K562 (cell line): ENCODE results near the gene INKA2. TPM values are rescaled to one million over a fixed set of nuclear protein-coding genes. Genes with fewer than 3 reads are reported as not detected.

Experiments
- ATAC-seq: fragments of 200-7000 bp; cut with Tn5 transposase; 3 replicates; pipeline ENCODE4 v1.9.1; 2020; ENCODE audit warnings: moderate library complexity
- BruUV-seq: library from RNA; stranded (reverse); fragments of 400-500 nt; replicated peaks from 2 replicates; lab custom pipeline; 2021; lab: Mats Ljungman, UMichigan
- CTCF ChIA-PET: fragments of 300-600 bp; formaldehyde crosslinking; extraction: SDS; loops from one replicate; lab custom pipeline; 2021; ENCODE audit warnings: low intra/inter-chr PET ratio; lab: Yijun Ruan, JAX
- POLR2A ChIA-PET: fragments of 300-600, 350-650 bp; sonication (Branson Sonifier 250); formaldehyde crosslinking; extraction: SDS; loops from one replicate; lab custom pipeline; 2021; ENCODE audit warnings: antibody characterized with exemption, inconsistent platforms; lab: Yijun Ruan, JAX
- DNase-seq, 4 experiments: peaks; one replicate each; pipeline versions ENCODE4 v3.0.0 to v3.0.0-alpha.2; 2011 to 2018; ENCODE audit warnings: low spot score in 3 of 4, mixed read lengths in 3 of 4; ENCODE audit errors: extremely low read depth in 1 of 4
- FAIRE-seq: peaks from 2 replicates; lab custom pipeline; 2011; peaks lifted over from hg19 to GRCh38; lab: Jason Lieb, UNC
- H2AFZ ChIP-seq: 2 replicates; pipeline ENCODE4 v1.6.0; 2011; ENCODE audit warnings: low read depth, low read length, control low read depth, inconsistent platforms
- H3K27ac ChIP-seq: fragments of 200-600 bp; 3 replicates; pipeline ENCODE4 v1.8.0; 2011; ENCODE audit warnings: low read depth, mild to moderate bottlenecking, control low read depth, inconsistent platforms, low read length, moderate library complexity, mixed read lengths; ENCODE audit errors: extremely low read depth
- H3K27me3 ChIP-seq, 2 experiments: fragments of 300-600 bp in 1 of 2; 2 replicates in 1 of 2; 3 replicates in 1 of 2; pipeline versions ENCODE4 v1.6.0 to v1.8.0; 2011; ENCODE audit warnings: inconsistent platforms in 2 of 2, low read length in 2 of 2, mild to moderate bottlenecking in 1 of 2, mixed read lengths in 1 of 2, moderate library complexity in 1 of 2; ENCODE audit not compliant: control insufficient read depth in 2 of 2, insufficient read depth in 2 of 2
- H3K36me3 ChIP-seq: fragments of 300-600 bp; 3 replicates; pipeline ENCODE4 v1.8.0; 2011; ENCODE audit warnings: mild to moderate bottlenecking, low read length, inconsistent platforms; ENCODE audit not compliant: control insufficient read depth, insufficient read depth
- H3K4me1 ChIP-seq, 2 experiments: fragments of 200-600 bp in 1 of 2; replicated peaks in 1 of 2; 2 replicates in 1 of 2; 3 replicates in 1 of 2; pipeline versions ENCODE4 v1.5.1 to v1.8.0; 2011; ENCODE audit warnings: inconsistent platforms in 2 of 2, low read length in 2 of 2, mild to moderate bottlenecking in 1 of 2, mixed read lengths in 1 of 2, moderate library complexity in 1 of 2; ENCODE audit not compliant: control insufficient read depth in 2 of 2, insufficient read depth in 2 of 2
- H3K4me2 ChIP-seq: 2 replicates; pipeline ENCODE4 v1.6.1; 2011; ENCODE audit warnings: low read length, control low read depth, inconsistent platforms, mixed read lengths; ENCODE audit not compliant: insufficient read depth
- H3K4me3 ChIP-seq: fragments of 200-600 bp; sonication (generic), shearing (Covaris generic); 2 replicates; pipeline ENCODE4 v1.5.1; 2016; ENCODE audit warnings: control low read depth, inconsistent platforms
- H3K79me2 ChIP-seq: fragments of 200-600 bp; 3 replicates; pipeline ENCODE4 v1.8.0; 2011; ENCODE audit warnings: low read length, inconsistent platforms; ENCODE audit not compliant: control insufficient read depth, insufficient read depth
- H3K9ac ChIP-seq, 2 experiments: 2 replicates each; pipeline versions ENCODE4 v1.6.0 to v1.6.1; 2011; ENCODE audit warnings: low read depth in 2 of 2, low read length in 2 of 2, control low read depth in 1 of 2, inconsistent platforms in 1 of 2, mild to moderate bottlenecking in 1 of 2, mixed read lengths in 1 of 2; ENCODE audit not compliant: insufficient read depth in 1 of 2
- H3K9me1 ChIP-seq: one replicate; pipeline ENCODE4 v1.6.0; 2011; ENCODE audit warnings: inconsistent platforms, mild to moderate bottlenecking, low read length, moderate library complexity; ENCODE audit not compliant: control insufficient read depth, insufficient read depth
- H3K9me3 ChIP-seq: replicated peaks from 2 replicates; pipeline ENCODE4 v1.5.1; 2011; ENCODE audit warnings: low read depth, low read length, inconsistent platforms; ENCODE audit not compliant: control insufficient read depth, insufficient read depth
- H4K20me1 ChIP-seq: replicated peaks from 2 replicates; pipeline ENCODE4 v1.6.1; 2011; ENCODE audit warnings: low read length, inconsistent platforms, mixed read lengths; ENCODE audit not compliant: control insufficient read depth, insufficient read depth
- CHD4 ChIP-seq: fragments of 200-600 bp; sonication (generic); IDR thresholded peaks from 3 replicates; pipeline ENCODE4 v1.6.1; 2012; ENCODE audit warnings: low read depth, mild to moderate bottlenecking, mixed read lengths, low read length, inconsistent platforms; ENCODE audit not compliant: insufficient read depth, insufficient replicate concordance, poor library complexity, severe bottlenecking
- NFE2L1 ChIP-seq: fragments of 450-650 bp; IDR thresholded peaks from 2 replicates; pipeline ENCODE4 v1.6.1; 2016; ENCODE audit warnings: missing genetic modification characterization, low read depth, mild to moderate bottlenecking, missing compliant biosample characterization, moderate library complexity, borderline replicate concordance
- PHB ChIP-seq: fragments of 250-450 bp; sonication (Bioruptor Pico); IDR thresholded peaks from 2 replicates; pipeline ENCODE4 v1.5.0; 2021
- PTBP1 ChIP-seq: fragments of 200-400 bp; formaldehyde crosslinking; IDR thresholded peaks from 2 replicates; pipeline ENCODE4 v1.6.1; 2017; ENCODE audit warnings: low read depth, low read length
- RFX7 ChIP-seq: fragments of 250-450 bp; sonication (Bioruptor Pico); IDR thresholded peaks from 2 replicates; pipeline ENCODE4 v1.5.1; 2021; ENCODE audit warnings: mild to moderate bottlenecking
- SLC30A9 ChIP-seq: fragments of 250-450 bp; sonication (Bioruptor Pico); IDR thresholded peaks from 2 replicates; pipeline ENCODE4 v1.8.0; 2022; ENCODE audit warnings: mild to moderate bottlenecking, moderate library complexity
- SRSF7 ChIP-seq: fragments of 200-400 bp; formaldehyde crosslinking; optimal IDR thresholded peaks from 2 replicates; pipeline ENCODE3; 2017; ENCODE audit warnings: mild to moderate bottlenecking, low read depth, low read length
- XRCC5 ChIP-seq: fragments of 200-400 bp; formaldehyde crosslinking; IDR thresholded peaks from 2 replicates; pipeline ENCODE4 v1.6.1; 2017; ENCODE audit warnings: low read depth, mild to moderate bottlenecking, low read length
- ZNF143 ChIP-seq: sonication (generic); formaldehyde crosslinking; IDR thresholded peaks from 2 replicates; pipeline ENCODE4 v1.9.0; 2022; ENCODE audit warnings: mild to moderate bottlenecking, missing genetic modification reagents
- ZNF175 ChIP-seq: fragments of 200-800 bp; sonication (Bioruptor generic); IDR thresholded peaks from 2 replicates; pipeline ENCODE4 v1.6.1; 2016; ENCODE audit warnings: low read depth, mild to moderate bottlenecking, missing genetic modification characterization, missing compliant biosample characterization
- ZNF79 ChIP-seq: fragments of 250-450 bp; sonication (Bioruptor Pico); IDR thresholded peaks from 2 replicates; pipeline ENCODE4 v1.4.0; 2020; ENCODE audit warnings: low read depth, mild to moderate bottlenecking, moderate library complexity
- ZSCAN29 ChIP-seq: fragments of 450-650 bp; IDR thresholded peaks from 2 replicates; pipeline ENCODE4 v1.6.1; 2017
- WGBS: fragments of 100-300 bp; shearing (Covaris generic); methylation state at CpG from one replicate; pipeline ENCODE4 v1.1.6; 2016; ENCODE audit warnings: low coverage, mixed read lengths; ENCODE audit not compliant: insufficient coverage; ENCODE audit errors: missing lambda C conversion rate; 5-methylcytosine and 5-hydroxymethylcytosine counted together
- in situ Hi-C: fragments of 300-500 bp; cut with MboI; formaldehyde crosslinking; loops from 4 replicates; pipeline ENCODE4 v1.15.0; 2018; ENCODE audit warnings: inconsistent platforms, mixed read lengths
- intact Hi-C: fragments of 100-400 bp; cut with micrococcal nuclease; formaldehyde crosslinking; loops from 2 replicates; pipeline ENCODE4 v1.14.2; 2022
- polyA plus RNA-seq, 8 experiments: library from polyadenylated mRNA; depleted of rRNA in 4 of 8; stranded (reverse) in 5 of 8; unstranded in 3 of 8; fragments of >200 nt; fragmentation: Nextera tagmentation in 2 of 8; fragmentation: Illumina TruSeq in 1 of 8; extraction: Ambion mirVana in 2 of 8; extraction: Trizol in 1 of 8; gene quantifications; 2 replicates each; pipeline versions ENCODE4 v1.2.1 to v1.2.3, GENCODE V29; 2011 to 2014; ENCODE audit warnings: inconsistent platforms in 1 of 8, missing spikeins in 1 of 8
- total RNA-seq, 7 experiments: library from RNA; depleted of rRNA in 6 of 7; stranded (reverse); fragments of >200 nt in 6 of 7; fragmentation: Illumina TruSeq in 2 of 7; extraction: Trizol in 2 of 7; gene quantifications; 2 replicates each; pipeline versions ENCODE4 v1.2.1 to v1.2.3, GENCODE V29; 2011 to 2021; ENCODE audit warnings: low replicate concordance in 1 of 7
- TF ChIP-seq, protein P1 (sequence below): fragments of 450-650 bp; formaldehyde crosslinking; conservative IDR thresholded peaks from 2 replicates; pipeline ENCODE4 v1.4.0; 2022; ENCODE audit warnings: mild to moderate bottlenecking, missing genetic modification characterization

Gene INKA2
- total and polyA plus RNA-seq, 9 of the 15 experiments (the other 6 are each of a cell fraction or from before 2014, with no cell fraction given): 0.04 to 1.4 (median 0.26) TPM; not detected in 1

DNA sequence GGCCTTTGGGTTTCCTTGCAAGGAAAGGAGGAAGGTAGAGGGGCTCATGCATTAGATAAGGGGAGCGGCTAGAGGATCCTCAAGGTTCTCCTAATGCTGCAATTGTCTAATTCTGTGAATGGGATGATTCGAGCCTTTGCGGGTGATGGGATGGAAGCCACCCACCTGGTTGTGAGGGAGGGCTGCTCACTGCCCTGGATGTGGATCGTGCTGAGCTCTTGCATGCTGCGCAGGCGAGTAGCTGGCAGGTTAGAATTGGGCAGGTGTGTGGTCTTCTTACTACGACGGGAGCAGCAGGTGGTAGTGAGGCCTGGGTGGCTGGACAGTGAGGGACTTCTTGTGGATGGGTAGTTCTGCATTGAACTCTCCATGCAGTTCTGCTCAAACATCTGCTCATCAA, 37.7 kb upstream of the INKA2 start:
- ChIA-PET CTCF (interaction anchor here (0.7 kb wide), 1 partner anchor 1012 kb away, joined by 3 read pairs; no protein-coding TSS in a partner anchor), POLR2A (no interaction called here)
- Histone ChIP-seq H4K20me1 (no peaks in the 10 kb centered on the region), H3K9me3 (no peaks in the 10 kb centered on the region), H3K27ac (no peak overlapping the region), H3K4me1 (no peaks in the 10 kb centered on the region), H3K79me2 (no peaks in the 10 kb centered on the region), H3K4me2 (no peak overlapping the region), H3K9ac (no peak overlapping the region), H3K36me3 (no peaks in the 10 kb centered on the region), H3K27me3 (peaks cover 19 to 30% of the 10 kb centered on the region in 2 experiments; a peak in 4 of 5 replicates), H3K4me3 (no peak overlapping the region), H3K9me1 (no peaks in the 10 kb centered on the region), H2AFZ (no peak overlapping the region)
- intact Hi-C loops (no loop called here), in situ Hi-C loops (no loop called here)
- TF ChIP-seq ZNF143 (CRISPR knock-in tag) (0 out of 2 replicates have a peak, but pooled peaks have one; percentile 20), SRSF7 (no peak), ZSCAN29 (no peak)
- no peak for FAIRE-seq
- BruUV-seq: no TSS peak
- 3% methylated on average over 8 of the region's 8 CpGs for WGBS
- ATAC-seq: no peak
- no peak for DNase-seq

- intact Hi-C loops: no loop called here
- H4K20me1 ChIP-seq: no peaks in the 10 kb centered on the region
Measured at GRCh38 chr1:111776391-111776790, 37.2 kb upstream of the INKA2 start.

More at GRCh38 chr1:111776391-111776790, 37.2 kb upstream of the INKA2 start:
- H3K79me2 ChIP-seq: no peaks in the 10 kb centered on the region
- no peaks in the 10 kb centered on the region for H3K4me1 ChIP-seq
- in situ Hi-C loops: no loop called here
- H2AFZ ChIP-seq: no peak overlapping the region
- peaks cover 19 to 30% of the 10 kb centered on the region in 2 experiments; a peak in 4 of 5 replicates for H3K27me3 ChIP-seq
- 4% methylated on average over 2 of the region's 2 CpGs for WGBS
- H3K9me3 ChIP-seq: no peaks in the 10 kb centered on the region
- no peak overlapping the region for H3K4me2 ChIP-seq
- H3K4me3 ChIP-seq: no peak overlapping the region
- no peak for ATAC-seq
- H3K27ac ChIP-seq: no peak overlapping the region
- DNase-seq: no peak
- CTCF ChIA-PET: interaction anchor here (0.7 kb wide), 1 partner anchor 1012 kb away, joined by 3 read pairs; no protein-coding TSS in a partner anchor
- POLR2A ChIA-PET: no interaction called here
- TF ChIP-seq ZNF79 (CRISPR knock-in tag): no peak
- TF ChIP-seq PHB (CRISPR knock-in tag): no peak
- TF ChIP-seq ZNF175 (CRISPR knock-in tag): no peak
- TF ChIP-seq PTBP1: no peak
- no peak for TF ChIP-seq RFX7 (CRISPR knock-in tag)
- TF ChIP-seq, protein P1, sequence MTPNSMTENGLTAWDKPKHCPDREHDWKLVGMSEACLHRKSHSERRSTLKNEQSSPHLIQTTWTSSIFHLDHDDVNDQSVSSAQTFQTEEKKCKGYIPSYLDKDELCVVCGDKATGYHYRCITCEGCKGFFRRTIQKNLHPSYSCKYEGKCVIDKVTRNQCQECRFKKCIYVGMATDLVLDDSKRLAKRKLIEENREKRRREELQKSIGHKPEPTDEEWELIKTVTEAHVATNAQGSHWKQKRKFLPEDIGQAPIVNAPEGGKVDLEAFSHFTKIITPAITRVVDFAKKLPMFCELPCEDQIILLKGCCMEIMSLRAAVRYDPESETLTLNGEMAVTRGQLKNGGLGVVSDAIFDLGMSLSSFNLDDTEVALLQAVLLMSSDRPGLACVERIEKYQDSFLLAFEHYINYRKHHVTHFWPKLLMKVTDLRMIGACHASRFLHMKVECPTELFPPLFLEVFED (CRISPR knock-in tag): no peak
- TF ChIP-seq XRCC5: no peak
- TF ChIP-seq CHD4: no peak
- TF ChIP-seq SLC30A9 (CRISPR knock-in tag): no peak
- TF ChIP-seq NFE2L1 (tag): no peak
- TF ChIP-seq, all 486 proteins: peak for 0
- FAIRE-seq: no peak
- H3K9ac ChIP-seq: no peak overlapping the region
- no TSS peak for BruUV-seq
- H3K9me1 ChIP-seq: no peaks in the 10 kb centered on the region
- no peaks in the 10 kb centered on the region for H3K36me3 ChIP-seq
